ENCODE data around the gene LY6G5C.
A peak's percentile ranks its signal among the peaks of the same experiment; 100 is the strongest.

LY6G5C gene

GRCh38 chr6:31691564-31692108, 10.8 kb upstream of the LY6G5C start:
- DNase-seq (ENCODE audit: low read depth in 2 of 3, low spot score in 2 of 3): no peak

- no peak for DNase-seq (ENCODE audit: low read depth in 2 of 3, low spot score in 2 of 3)
Measured at GRCh38 chr6:31691078-31691463, 10.2 kb upstream of the LY6G5C start.

- no peak for DNase-seq (ENCODE audit: low read depth in 2 of 3, low spot score in 2 of 3)
Measured at GRCh38 chr6:31690231-31691077, 9.6 kb upstream of the LY6G5C start.

GRCh38 chr6:31689249-31690110, 8.6 kb upstream of the LY6G5C start:
- DNase-seq (ENCODE audit: low read depth in 2 of 3, low spot score in 2 of 3): no peak

GRCh38 chr6:31687860-31688693, 7.2 kb upstream of the LY6G5C start:
- no peak for DNase-seq (ENCODE audit: low read depth in 2 of 3, low spot score in 2 of 3)

GRCh38 chr6:31687321-31687720, 6.5 kb upstream of the LY6G5C start:
- DNase-seq (ENCODE audit: low read depth in 2 of 3, low spot score in 2 of 3): no peak

- no peak for DNase-seq (ENCODE audit: low read depth in 2 of 3, low spot score in 2 of 3)
Measured at GRCh38 chr6:31686483-31686882, 5.6 kb upstream of the LY6G5C start.

GRCh38 chr6:31683591-31683990, 2.7 kb upstream of the LY6G5C start:
- no peak for DNase-seq (ENCODE audit: low read depth in 2 of 3, low spot score in 2 of 3)

- no peak for DNase-seq (ENCODE audit: low read depth in 2 of 3, low spot score in 2 of 3)
Measured at GRCh38 chr6:31681135-31681671, 336 bp upstream of the LY6G5C start.

GRCh38 chr6:31677955-31678354, 2.9 kb downstream of the LY6G5C start:
- no peak for DNase-seq (ENCODE audit: low read depth in 2 of 3, low spot score in 2 of 3)

- no peak for DNase-seq (ENCODE audit: low read depth in 2 of 3, low spot score in 2 of 3)
Measured at GRCh38 chr6:31676904-31677303, 4.0 kb downstream of the LY6G5C start.

GRCh38 chr6:31676322-31676903, 4.5 kb downstream of the LY6G5C start:
- no peak for DNase-seq (ENCODE audit: low read depth in 2 of 3, low spot score in 2 of 3)

- DNase-seq (ENCODE audit: low read depth in 2 of 3, low spot score in 2 of 3): no peak
Measured at GRCh38 chr6:31669676-31670075, 11.2 kb downstream of the LY6G5C start, which contains the start of gene LY6G5B. Gene LY6G5B (plus strand): TSS chr6:31669976. CDS start chr6:31670951, 975 bp downstream.

- no peak for DNase-seq (ENCODE audit: low read depth in 2 of 3, low spot score in 2 of 3)
Measured at GRCh38 chr6:31666337-31666965, 14.4 kb downstream of the LY6G5C start.

GRCh38 chr6:31665501-31666336, 15.1 kb downstream of the LY6G5C start, which contains the start of gene CSNK2B:
Gene CSNK2B (plus strand): TSS chr6:31666080. CDS start chr6:31666832, 752 bp downstream.
- peak; percentile 80 to 95 (median 90) for DNase-seq (ENCODE audit: low read depth in 2 of 3, low spot score in 2 of 3)

GRCh38 chr6:31664790-31665500, 15.9 kb downstream of the LY6G5C start, which contains the start of gene GPANK1:
Gene GPANK1 (minus strand): TSS chr6:31664997. CDS start chr6:31664478, 519 bp downstream.
- peak; percentile 58 to 76 (median 73) for DNase-seq (ENCODE audit: low read depth in 2 of 3, low spot score in 2 of 3)

- DNase-seq (ENCODE audit: low read depth in 2 of 3, low spot score in 2 of 3): no peak
Measured at GRCh38 chr6:31663961-31664789, 16.7 kb downstream of the LY6G5C start.
